ENCODE data around the gene FAM89B. TPM values are rescaled to one million over a fixed set of nuclear protein-coding genes. Genes with fewer than 3 reads are reported as not detected.

FAM89B gene
- total RNA-seq, 2 donors from 2014 or later: 25.7 to 51.0 TPM

DNA sequence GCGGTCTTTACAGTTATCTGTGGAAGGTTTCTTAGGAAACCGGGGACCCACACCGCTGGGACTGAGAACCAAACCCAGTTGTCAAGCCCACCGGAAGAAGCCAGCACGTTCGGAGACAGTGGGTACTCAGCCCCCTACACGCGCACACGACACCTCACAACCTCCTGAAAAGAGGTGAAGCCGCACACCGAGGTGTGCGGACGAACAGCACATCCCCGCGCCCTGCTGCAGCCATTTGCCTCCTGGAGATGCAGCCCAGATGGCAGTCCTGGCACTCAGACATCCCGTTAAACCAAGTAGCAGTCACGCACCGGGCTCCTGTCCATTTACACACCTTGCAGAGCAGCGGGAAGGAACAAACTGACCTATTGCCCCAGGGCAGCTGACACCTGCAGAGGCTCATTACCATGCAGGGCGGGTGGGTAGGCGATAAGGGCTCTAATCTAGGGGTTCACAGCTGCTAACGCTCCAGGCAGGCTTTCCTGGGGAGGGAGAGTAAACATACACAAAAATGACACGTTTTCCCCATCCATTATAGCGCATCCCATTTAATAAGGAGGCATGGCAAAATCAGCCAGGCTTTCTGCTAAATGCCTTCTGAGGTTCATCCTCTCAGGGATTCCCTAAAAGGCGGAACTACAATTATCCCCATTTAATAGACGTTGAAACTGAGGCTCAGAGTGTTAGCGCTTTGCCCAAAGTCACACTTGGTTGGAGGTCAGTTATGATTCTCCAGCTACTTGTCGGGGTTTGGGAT lies 2.7 kb downstream of the FAM89B start:
- no peak for DNase-seq (ENCODE audit: low spot score)

DNA sequence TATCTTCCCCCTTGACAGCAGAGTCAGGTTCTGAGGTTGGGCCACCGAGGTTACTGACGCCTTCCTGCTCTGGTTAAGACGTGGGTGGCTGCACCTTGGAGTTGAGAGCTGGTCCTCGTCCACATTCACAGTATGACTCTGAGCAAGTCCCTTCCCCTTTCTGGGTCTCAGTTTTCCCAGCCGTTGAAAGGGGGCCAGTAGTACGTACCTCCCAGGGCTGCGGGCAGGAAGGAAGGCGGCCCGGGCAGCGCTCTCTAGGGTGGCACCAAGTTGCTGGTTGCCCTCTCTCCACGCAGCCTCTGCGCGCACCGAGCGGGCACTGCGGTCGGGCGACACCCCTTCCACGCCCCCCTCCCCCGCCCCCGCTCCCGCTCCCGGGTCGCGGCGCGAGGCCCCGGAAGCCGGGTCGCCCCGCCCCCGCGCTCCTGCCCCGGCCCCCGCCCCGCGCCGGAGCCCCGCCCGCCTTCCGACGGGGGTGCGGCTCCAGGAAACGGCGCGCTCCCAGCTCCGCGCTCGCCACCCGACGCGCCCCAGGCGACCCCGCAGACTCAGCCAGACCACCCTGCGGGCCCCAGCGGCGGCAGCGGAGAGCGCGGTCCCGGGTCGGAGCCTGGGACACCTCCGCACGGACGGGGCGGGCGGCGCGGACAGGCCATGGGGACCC lies 3.4 kb downstream of the FAM89B start, which contains the start of gene EHBP1L1:
EHBP1L1 (plus strand) TSS at position 486 of the 664 bp plus-strand sequence. CDS start 250 bp downstream, outside the sequence.
- no peaks in the 10 kb centered on the region for H3K27me3 ChIP-seq
- H3K36me3 ChIP-seq: peaks cover 20% of the 10 kb centered on the region
- H3K27ac ChIP-seq: peak within 1 kb of the TSS; percentile 94 to 97
- no peak for DNase-seq (ENCODE audit: low spot score)
- peak within 1 kb of the TSS; percentile 66 to 84 for H3K4me3 ChIP-seq
- TF ChIP-seq, protein P1, sequence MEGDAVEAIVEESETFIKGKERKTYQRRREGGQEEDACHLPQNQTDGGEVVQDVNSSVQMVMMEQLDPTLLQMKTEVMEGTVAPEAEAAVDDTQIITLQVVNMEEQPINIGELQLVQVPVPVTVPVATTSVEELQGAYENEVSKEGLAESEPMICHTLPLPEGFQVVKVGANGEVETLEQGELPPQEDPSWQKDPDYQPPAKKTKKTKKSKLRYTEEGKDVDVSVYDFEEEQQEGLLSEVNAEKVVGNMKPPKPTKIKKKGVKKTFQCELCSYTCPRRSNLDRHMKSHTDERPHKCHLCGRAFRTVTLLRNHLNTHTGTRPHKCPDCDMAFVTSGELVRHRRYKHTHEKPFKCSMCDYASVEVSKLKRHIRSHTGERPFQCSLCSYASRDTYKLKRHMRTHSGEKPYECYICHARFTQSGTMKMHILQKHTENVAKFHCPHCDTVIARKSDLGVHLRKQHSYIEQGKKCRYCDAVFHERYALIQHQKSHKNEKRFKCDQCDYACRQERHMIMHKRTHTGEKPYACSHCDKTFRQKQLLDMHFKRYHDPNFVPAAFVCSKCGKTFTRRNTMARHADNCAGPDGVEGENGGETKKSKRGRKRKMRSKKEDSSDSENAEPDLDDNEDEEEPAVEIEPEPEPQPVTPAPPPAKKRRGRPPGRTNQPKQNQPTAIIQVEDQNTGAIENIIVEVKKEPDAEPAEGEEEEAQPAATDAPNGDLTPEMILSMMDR (IDR thresholded peaks at IDR 0.05): no peak
- peaks cover 0 to 72% of the 10 kb centered on the region in 2 donors for H3K4me1 ChIP-seq
- no peaks in the 10 kb centered on the region for H3K9me3 ChIP-seq

More for the DNA sequence above, 2.7 kb downstream of the FAM89B start:
- H3K4me1 ChIP-seq: peaks cover 3 to 74% of the 10 kb centered on the region in 2 donors
- TF ChIP-seq, protein P1 (IDR thresholded peaks at IDR 0.05): no peak
- H3K4me3 ChIP-seq: peak overlapping the region; percentile 66 to 84
- no peaks in the 10 kb centered on the region for H3K9me3 ChIP-seq
- H3K27ac ChIP-seq: peak overlapping the region; percentile 94 to 97
- no peaks in the 10 kb centered on the region for H3K27me3 ChIP-seq
- peaks cover 12% of the 10 kb centered on the region for H3K36me3 ChIP-seq

DNA sequence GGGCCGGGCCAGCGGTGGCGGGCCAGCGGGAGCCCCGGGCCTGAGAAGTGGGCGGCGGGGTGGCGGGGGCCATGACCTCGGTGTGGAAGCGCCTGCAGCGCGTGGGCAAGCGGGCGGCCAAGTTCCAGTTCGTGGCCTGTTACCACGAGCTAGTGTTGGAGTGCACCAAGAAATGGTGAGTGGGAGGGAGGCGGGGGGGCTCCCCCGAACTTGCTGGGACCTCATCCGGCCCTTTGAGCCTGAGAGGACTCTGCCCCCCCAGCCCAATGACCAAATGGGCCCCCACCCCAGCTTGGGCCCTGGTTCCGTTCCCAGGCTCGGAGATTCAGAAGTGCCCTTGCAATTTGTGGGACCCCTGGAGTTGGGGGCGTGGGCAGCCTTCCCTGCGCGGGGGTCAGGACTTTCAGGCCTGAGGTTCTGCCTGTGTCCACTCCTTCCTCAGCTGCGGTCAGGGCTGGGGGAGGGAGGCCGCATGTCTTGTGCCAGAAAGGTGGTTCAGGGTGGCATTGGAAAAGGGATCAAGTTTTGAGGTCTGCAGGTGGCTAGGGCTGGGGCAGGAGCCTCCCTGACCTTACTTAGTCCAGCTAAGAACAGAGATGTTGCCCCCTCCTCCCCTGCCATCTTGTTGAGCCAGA lies 4.0 kb downstream of the FAM89B start:
- H3K4me1 ChIP-seq: peaks cover 0 to 65% of the 10 kb centered on the region in 2 donors
- no peak for DNase-seq (ENCODE audit: low spot score)

DNA sequence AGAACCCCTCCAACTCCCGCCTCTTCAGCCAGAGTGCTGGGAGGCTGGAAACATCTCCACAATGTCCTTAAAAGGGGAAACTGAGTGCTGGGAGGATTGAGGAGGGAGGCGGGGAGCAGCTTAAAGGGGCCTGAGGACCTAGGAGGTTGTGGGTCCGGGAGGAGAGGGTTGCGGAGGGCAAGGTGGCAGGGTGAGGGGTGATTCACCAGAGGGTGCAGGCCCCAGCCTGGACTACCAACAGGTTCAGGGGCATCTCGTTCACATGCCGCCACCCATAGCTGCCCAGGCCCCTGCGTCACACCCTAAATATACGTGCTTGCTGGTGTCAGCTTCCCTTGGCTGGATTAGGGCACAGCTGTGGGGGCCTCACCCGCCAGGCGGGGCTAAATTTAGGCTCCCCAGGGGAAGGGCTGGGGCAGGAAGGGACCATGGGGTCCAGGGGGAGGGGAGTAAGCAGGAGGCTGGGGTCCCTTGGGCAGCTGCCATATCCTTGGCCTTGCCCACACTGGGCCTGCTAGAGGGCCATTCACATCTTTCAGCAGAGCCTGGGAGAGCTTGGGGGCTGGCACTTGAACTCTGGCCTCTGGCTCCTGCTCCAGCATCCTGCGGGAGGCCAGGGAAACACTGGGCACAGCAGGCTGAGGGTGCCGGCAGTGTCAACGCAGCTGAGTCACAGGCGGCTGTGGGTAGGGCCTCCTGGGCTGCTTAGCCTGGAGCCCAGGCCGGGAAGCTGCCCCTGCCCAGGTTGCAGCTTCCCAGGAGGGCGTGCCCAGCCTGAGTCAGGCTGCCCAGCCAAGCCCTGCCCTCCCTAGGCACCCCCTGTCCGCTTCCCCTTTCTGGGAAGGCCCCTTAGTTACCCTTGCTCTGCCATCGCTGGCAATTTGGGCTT lies 4.8 kb downstream of the FAM89B start:
- Histone ChIP-seq H3K27me3 (no peaks in the 10 kb centered on the region), H3K36me3 (peaks cover 34% of the 10 kb centered on the region), H3K4me3 (peak overlapping the region; percentile 66 to 84), H3K27ac (peak overlapping the region; percentile 94 to 97), H3K9me3 (no peaks in the 10 kb centered on the region), H3K4me1 (peaks cover 0 to 57% of the 10 kb centered on the region in 2 donors)
- TF ChIP-seq, protein P1 (IDR thresholded peaks at IDR 0.05): no peak
- DNase-seq (ENCODE audit: low spot score): peak; percentile 84

More for the DNA sequence above, 4.0 kb downstream of the FAM89B start:
- Histone ChIP-seq H3K27me3 (no peaks in the 10 kb centered on the region), H3K27ac (peak overlapping the region; percentile 94 to 97), H3K4me3 (peak overlapping the region; percentile 66 to 84), H3K36me3 (peaks cover 26% of the 10 kb centered on the region), H3K9me3 (no peaks in the 10 kb centered on the region)
- TF ChIP-seq, protein P1 (IDR thresholded peaks at IDR 0.05): no peak

DNA sequence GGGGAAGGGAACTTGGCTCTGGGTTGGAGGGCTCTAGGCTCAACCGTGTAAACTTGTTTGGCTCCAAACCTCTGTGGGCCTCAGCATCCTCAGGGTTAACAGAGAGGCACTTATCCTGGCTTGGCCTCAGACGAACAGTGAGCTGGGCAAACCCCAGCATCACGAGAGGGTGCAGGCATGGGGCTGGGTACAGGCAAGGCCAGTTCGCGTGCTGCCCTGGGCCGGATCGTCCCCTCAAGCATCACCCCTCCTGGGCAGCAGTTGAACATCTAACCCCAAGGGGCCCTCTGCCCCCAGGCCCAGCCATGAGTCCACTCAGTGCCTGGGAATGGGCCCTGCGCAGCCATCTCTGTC lies 5.4 kb downstream of the FAM89B start:
- H3K36me3 ChIP-seq: peaks cover 36% of the 10 kb centered on the region
- H3K9me3 ChIP-seq: no peaks in the 10 kb centered on the region
- TF ChIP-seq, protein P1 (IDR thresholded peaks at IDR 0.05): no peak
- H3K27ac ChIP-seq: peak overlapping the region; percentile 94 to 97
- DNase-seq (ENCODE audit: low spot score): no peak
- H3K4me1 ChIP-seq: peaks cover 0 to 56% of the 10 kb centered on the region in 2 donors
- no peaks in the 10 kb centered on the region for H3K27me3 ChIP-seq
- H3K4me3 ChIP-seq: peak overlapping the region; percentile 66 to 84
